Measurements from ENCODE around the gene ANTXR1.

- no peak for TF ChIP-seq EZH2phosphoT487 (IDR thresholded peaks at IDR 0.05; ENCODE audit: insufficient read depth, low read depth)
- TF ChIP-seq EZH2 (IDR thresholded peaks at IDR 0.05; ENCODE audit: insufficient read depth, poor library complexity, severe bottlenecking): no peak
Measured at GRCh38 chr2:69118609-69119008, 105.6 kb downstream of the ANTXR1 start.
